Activated CD4-positive, alpha-beta T cell treated with anti-CD3 and anti-CD28 coated beads for 36 hours (primary cell): Measurements from ENCODE around the gene PRCP. TPM values are rescaled to one million over a fixed set of nuclear protein-coding genes. Genes with fewer than 3 reads are reported as not detected.

Source experiments
- ATAC-seq: fragments of 200-7000 bp; cut with Tn5 transposase; one replicate; pipeline ENCODE4 v1.10.0; 2021; ENCODE audit warnings: mild to moderate bottlenecking, moderate library complexity
- CTCF ChIA-PET: fragments of 350-600 bp; sonication (Branson Sonifier 250); formaldehyde crosslinking; loops from one replicate; lab custom pipeline; 2021; ENCODE audit warnings: antibody characterized with exemption; lab: Charles Lee
- POLR2A ChIA-PET: fragments of 350-600 bp; sonication (Branson Sonifier 250); formaldehyde crosslinking; loops from one replicate; lab custom pipeline; 2021; ENCODE audit warnings: antibody characterized with exemption, inconsistent platforms; lab: Charles Lee
- DNase-seq: peaks from one replicate; pipeline ENCODE4 v3.0.0-alpha.2; 2020
- H3K27ac Mint-ChIP-seq: one replicate; pipeline ENCODE4 v1.8.0; 2021; ENCODE audit warnings: mixed read lengths
- H3K27me3 Mint-ChIP-seq: one replicate; pipeline ENCODE4 v1.8.0; 2021; ENCODE audit warnings: mixed read lengths
- H3K36me3 Mint-ChIP-seq: one replicate; pipeline ENCODE4 v1.8.0; 2021; ENCODE audit warnings: low read depth, mixed read lengths
- H3K4me1 Mint-ChIP-seq: one replicate; pipeline ENCODE4 v1.8.0; 2021; ENCODE audit warnings: mixed read lengths
- H3K4me3 Mint-ChIP-seq: one replicate; pipeline ENCODE4 v1.8.0; 2021; ENCODE audit warnings: mild to moderate bottlenecking, moderate library complexity, mixed read lengths
- H3K9me3 Mint-ChIP-seq: one replicate; pipeline ENCODE4 v1.8.0; 2021; ENCODE audit warnings: low read depth, mixed read lengths
- intact Hi-C, 2 experiments: fragments of 100-400 bp; cut with DNase I in 1 of 2; cut with micrococcal nuclease in 1 of 2; formaldehyde crosslinking; loops; one replicate each; pipeline versions ENCODE4 v1.14.2 to v1.15.1; 2022 to 2024; cut with DNase I, micrococcal nuclease
- total RNA-seq, 2 experiments: library from RNA; stranded (reverse); gene quantifications; one replicate each; pipeline ENCODE4 v1.2.3, GENCODE V29; 2021

PRCP gene
- total RNA-seq, 2 experiments from 2014 or later, result 18.2 to 23.4 TPM

- Mint-ChIP-seq H3K9me3 (peaks cover 6% of the 10 kb centered on the region), H3K27me3 (no peaks in the 10 kb centered on the region), H3K4me1 (peaks cover 31% of the 10 kb centered on the region), H3K27ac (no peak overlapping the region), H3K36me3 (peaks cover 7% of the 10 kb centered on the region), H3K4me3 (no peak overlapping the region)
- intact Hi-C loops, result no loop called here
- ChIA-PET CTCF (no interaction called here), POLR2A (no interaction called here)
- DNase-seq (no peak), ATAC-seq (no peak)
These were observed 27.7 kb downstream of the PRCP start for GRCh38 chr11:82872377-82873150.

- ChIA-PET CTCF (no interaction called here), POLR2A (no interaction called here)
- no peak for ATAC-seq
- Mint-ChIP-seq H3K9me3 (peaks cover 3% of the 10 kb centered on the region), H3K4me3 (no peak overlapping the region), H3K4me1 (peaks cover 35% of the 10 kb centered on the region), H3K27me3 (no peaks in the 10 kb centered on the region), H3K27ac (no peak overlapping the region), H3K36me3 (peaks cover 2% of the 10 kb centered on the region)
- DNase-seq, result no peak
- intact Hi-C loops, result no loop called here
These were observed 28.6 kb downstream of the PRCP start for GRCh38 chr11:82871646-82872045.

- no peak for ATAC-seq
- intact Hi-C loops, result loop anchor here (5.0 to 10.0 kb wide), 3 partner anchors 55 to 953 kb away; no protein-coding TSS in a partner anchor
- no peak overlapping the region for H3K27ac Mint-ChIP-seq
- ChIA-PET CTCF (interaction anchor here (0.6 to 2.9 kb wide), 3 partner anchors 15 to 946 kb away, joined by 4 to 10 read pairs (median 5); no protein-coding TSS in a partner anchor), POLR2A (no interaction called here)
- peaks cover 25% of the 10 kb centered on the region for H3K4me1 Mint-ChIP-seq
- no peaks in the 10 kb centered on the region for H3K27me3 Mint-ChIP-seq
- DNase-seq, result no peak
- no peak overlapping the region for H3K4me3 Mint-ChIP-seq
- H3K36me3 Mint-ChIP-seq, result no peaks in the 10 kb centered on the region
- H3K9me3 Mint-ChIP-seq, result no peaks in the 10 kb centered on the region
These were observed 30.6 kb downstream of the PRCP start for GRCh38 chr11:82869657-82870056.

- CTCF ChIA-PET, result interaction anchor here (0.5 to 2.5 kb wide), 59 partner anchors 8 to 952 kb away, joined by 3 to 37 read pairs (median 4); partner anchors contain the start of genes ANKRD42, DDIAS, PCF11 and PRCP
- POLR2A ChIA-PET, result interaction anchor here (0.7 kb wide), 1 partner anchor 289 kb away, joined by 6 read pairs; no protein-coding TSS in a partner anchor
- peak; percentile 63 for ATAC-seq
- peak; percentile 87 for DNase-seq
- Mint-ChIP-seq H3K9me3 (no peaks in the 10 kb centered on the region), H3K27me3 (no peaks in the 10 kb centered on the region), H3K4me1 (peaks cover 14% of the 10 kb centered on the region), H3K27ac (no peak overlapping the region), H3K36me3 (no peaks in the 10 kb centered on the region), H3K4me3 (no peak overlapping the region)
- intact Hi-C loops, result loop anchor here (1.0 to 10.0 kb wide), 8 partner anchors 32 to 955 kb away; partner anchors contain the start of genes DDIAS (in 1 of the 2) and PRCP (in 1 of the 2)
These were observed 32.6 kb downstream of the PRCP start for GRCh38 chr11:82867495-82868082.

- peaks cover 13% of the 10 kb centered on the region for H3K4me1 Mint-ChIP-seq
- no peak overlapping the region for H3K27ac Mint-ChIP-seq
- intact Hi-C loops, result loop anchor here (2.0 to 10.0 kb wide), 5 partner anchors 35 to 956 kb away; partner anchors contain the start of genes DDIAS (in 1 of the 2) and PRCP (in 1 of the 2)
- no peaks in the 10 kb centered on the region for H3K36me3 Mint-ChIP-seq
- CTCF ChIA-PET, result interaction anchor here (1.6 kb wide), 1 partner anchor 952 kb away, joined by 4 read pairs; no protein-coding TSS in a partner anchor
- H3K9me3 Mint-ChIP-seq, result no peaks in the 10 kb centered on the region
- POLR2A ChIA-PET, result no interaction called here
- DNase-seq, result no peak
- no peaks in the 10 kb centered on the region for H3K27me3 Mint-ChIP-seq
- no peak for ATAC-seq
- no peak overlapping the region for H3K4me3 Mint-ChIP-seq
These were observed 34.4 kb downstream of the PRCP start for GRCh38 chr11:82865841-82866240.

- ChIA-PET CTCF (interaction anchor here (1.6 kb wide), 1 partner anchor 145 kb away, joined by 4 read pairs; no protein-coding TSS in a partner anchor), POLR2A (no interaction called here)
- no peaks in the 10 kb centered on the region for H3K27me3 Mint-ChIP-seq
- no peaks in the 10 kb centered on the region for H3K36me3 Mint-ChIP-seq
- H3K4me1 Mint-ChIP-seq, result peaks cover 13% of the 10 kb centered on the region
- ATAC-seq, result no peak
- H3K27ac Mint-ChIP-seq, result no peak overlapping the region
- peak; percentile 34 for DNase-seq
- H3K9me3 Mint-ChIP-seq, result no peaks in the 10 kb centered on the region
- intact Hi-C loops, result loop anchor here (1.0 to 10.0 kb wide), 4 partner anchors 61 to 861 kb away; no protein-coding TSS in a partner anchor
- H3K4me3 Mint-ChIP-seq, result no peak overlapping the region
These were observed 36.0 kb downstream of the PRCP start for GRCh38 chr11:82864268-82864667.

GRCh38 chr11:82863209-82863608, 37.0 kb downstream of the PRCP start:
- intact Hi-C loops, result loop anchor here (10.0 kb wide), 2 partner anchors 62 to 862 kb away; no protein-coding TSS in a partner anchor
- POLR2A ChIA-PET, result no interaction called here
- Mint-ChIP-seq H3K4me1 (peaks cover 13% of the 10 kb centered on the region), H3K27me3 (no peaks in the 10 kb centered on the region), H3K27ac (no peak overlapping the region), H3K4me3 (no peak overlapping the region), H3K36me3 (no peaks in the 10 kb centered on the region), H3K9me3 (no peaks in the 10 kb centered on the region)
- CTCF ChIA-PET, result interaction anchor here (0.6 to 1.4 kb wide), 4 partner anchors 28 to 388 kb away, joined by 3 read pairs; no protein-coding TSS in a partner anchor
- no peak for ATAC-seq
- no peak for DNase-seq

- no peaks in the 10 kb centered on the region for H3K36me3 Mint-ChIP-seq
- H3K9me3 Mint-ChIP-seq, result no peaks in the 10 kb centered on the region
- CTCF ChIA-PET, result interaction anchor here (1.1 to 1.4 kb wide), 2 partner anchors 141 to 143 kb away, joined by 3 read pairs; no protein-coding TSS in a partner anchor
- no peak overlapping the region for H3K27ac Mint-ChIP-seq
- H3K4me1 Mint-ChIP-seq, result peaks cover 9% of the 10 kb centered on the region
- POLR2A ChIA-PET, result no interaction called here
- ATAC-seq (no peak), DNase-seq (no peak)
- H3K27me3 Mint-ChIP-seq, result no peaks in the 10 kb centered on the region
- intact Hi-C loops, result loop anchor here (10.0 kb wide), 2 partner anchors 62 to 862 kb away; no protein-coding TSS in a partner anchor
- H3K4me3 Mint-ChIP-seq, result no peak overlapping the region
These were observed 37.9 kb downstream of the PRCP start for GRCh38 chr11:82862379-82862778.

GRCh38 chr11:82859750-82860149, 40.5 kb downstream of the PRCP start:
- ChIA-PET CTCF (interaction anchor here (0.7 to 2.0 kb wide), 7 partner anchors 8 to 968 kb away, joined by 3 to 10 read pairs (median 3); no protein-coding TSS in a partner anchor), POLR2A (no interaction called here)
- peaks cover 7% of the 10 kb centered on the region for H3K4me1 Mint-ChIP-seq
- H3K9me3 Mint-ChIP-seq, result no peaks in the 10 kb centered on the region
- no peaks in the 10 kb centered on the region for H3K27me3 Mint-ChIP-seq
- no peaks in the 10 kb centered on the region for H3K36me3 Mint-ChIP-seq
- H3K4me3 Mint-ChIP-seq, result no peak overlapping the region
- intact Hi-C loops, result loop anchor here (10.0 kb wide), 2 partner anchors 65 to 865 kb away; no protein-coding TSS in a partner anchor
- ATAC-seq, result no peak
- no peak overlapping the region for H3K27ac Mint-ChIP-seq
- no peak for DNase-seq

GRCh38 chr11:82858556-82859091, 41.6 kb downstream of the PRCP start:
- Mint-ChIP-seq H3K4me3 (no peak overlapping the region), H3K9me3 (no peaks in the 10 kb centered on the region), H3K4me1 (peaks cover 12% of the 10 kb centered on the region), H3K36me3 (no peaks in the 10 kb centered on the region), H3K27me3 (no peaks in the 10 kb centered on the region), H3K27ac (no peak overlapping the region)
- POLR2A ChIA-PET, result no interaction called here
- ATAC-seq (no peak), DNase-seq (no peak)
- intact Hi-C loops, result no loop called here
- CTCF ChIA-PET, result interaction anchor here (2.0 kb wide), 1 partner anchor 9 kb away, joined by 10 read pairs; no protein-coding TSS in a partner anchor

GRCh38 chr11:82858133-82858532, 42.1 kb downstream of the PRCP start:
- no peak for ATAC-seq
- Mint-ChIP-seq H3K4me1 (peaks cover 7% of the 10 kb centered on the region), H3K9me3 (no peaks in the 10 kb centered on the region), H3K36me3 (no peaks in the 10 kb centered on the region), H3K27ac (no peak overlapping the region), H3K27me3 (no peaks in the 10 kb centered on the region), H3K4me3 (no peak overlapping the region)
- intact Hi-C loops, result no loop called here
- ChIA-PET CTCF (interaction anchor here (2.0 kb wide), 1 partner anchor 10 kb away, joined by 10 read pairs; no protein-coding TSS in a partner anchor), POLR2A (no interaction called here)
- no peak for DNase-seq
